ENCODE measurements around the gene HERPUD1. TPM values are rescaled to one million over a fixed set of nuclear protein-coding genes. Genes with fewer than 3 reads are reported as not detected.

HERPUD1 gene, protein sequence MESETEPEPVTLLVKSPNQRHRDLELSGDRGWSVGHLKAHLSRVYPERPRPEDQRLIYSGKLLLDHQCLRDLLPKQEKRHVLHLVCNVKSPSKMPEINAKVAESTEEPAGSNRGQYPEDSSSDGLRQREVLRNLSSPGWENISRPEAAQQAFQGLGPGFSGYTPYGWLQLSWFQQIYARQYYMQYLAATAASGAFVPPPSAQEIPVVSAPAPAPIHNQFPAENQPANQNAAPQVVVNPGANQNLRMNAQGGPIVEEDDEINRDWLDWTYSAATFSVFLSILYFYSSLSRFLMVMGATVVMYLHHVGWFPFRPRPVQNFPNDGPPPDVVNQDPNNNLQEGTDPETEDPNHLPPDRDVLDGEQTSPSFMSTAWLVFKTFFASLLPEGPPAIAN
- total RNA-seq: 100 to 1,000 TPM; 118 to 119 TPM

DNA sequence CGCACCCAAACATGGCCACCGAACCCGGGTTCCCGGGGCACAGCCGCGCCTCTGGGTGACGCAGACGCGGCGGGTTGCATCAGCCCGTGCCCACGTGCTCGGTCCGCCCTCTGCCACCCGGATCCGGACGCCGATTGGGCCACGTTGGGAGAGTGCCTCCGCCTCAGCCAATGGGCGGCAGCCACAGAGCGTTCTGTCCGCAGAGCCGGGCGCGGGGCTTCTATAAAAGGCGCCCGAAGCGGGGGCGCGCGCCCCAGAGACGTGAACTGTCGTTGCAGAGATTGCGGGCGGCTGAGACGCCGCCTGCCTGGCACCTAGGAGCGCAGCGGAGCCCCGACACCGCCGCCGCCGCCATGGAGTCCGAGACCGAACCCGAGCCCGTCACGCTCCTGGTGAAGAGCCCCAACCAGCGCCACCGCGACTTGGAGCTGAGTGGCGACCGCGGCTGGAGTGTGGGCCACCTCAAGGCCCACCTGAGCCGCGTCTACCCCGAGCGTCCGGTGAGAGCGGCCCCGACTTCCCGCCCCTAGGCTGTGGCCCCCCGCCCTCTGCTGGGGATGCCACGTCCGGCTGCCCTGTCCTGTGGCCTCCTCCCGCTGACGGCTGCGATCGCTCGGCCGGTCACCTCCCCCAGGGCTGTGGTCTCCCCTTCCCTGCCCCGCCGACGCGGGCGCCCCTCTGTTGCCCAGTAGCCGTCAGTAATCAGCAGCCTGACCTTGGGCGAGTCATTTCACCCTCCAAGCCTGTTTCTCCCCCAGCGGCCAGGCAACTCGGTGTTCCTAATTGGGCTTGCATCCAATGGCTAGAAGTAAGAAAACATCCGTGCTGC is at the start of gene HERPUD1:
Gene HERPUD1, plus strand, starts transcription at position 251 of the 829 bp plus-strand sequence. Its CDS starts 103 bp downstream, at position 354.

DNA sequence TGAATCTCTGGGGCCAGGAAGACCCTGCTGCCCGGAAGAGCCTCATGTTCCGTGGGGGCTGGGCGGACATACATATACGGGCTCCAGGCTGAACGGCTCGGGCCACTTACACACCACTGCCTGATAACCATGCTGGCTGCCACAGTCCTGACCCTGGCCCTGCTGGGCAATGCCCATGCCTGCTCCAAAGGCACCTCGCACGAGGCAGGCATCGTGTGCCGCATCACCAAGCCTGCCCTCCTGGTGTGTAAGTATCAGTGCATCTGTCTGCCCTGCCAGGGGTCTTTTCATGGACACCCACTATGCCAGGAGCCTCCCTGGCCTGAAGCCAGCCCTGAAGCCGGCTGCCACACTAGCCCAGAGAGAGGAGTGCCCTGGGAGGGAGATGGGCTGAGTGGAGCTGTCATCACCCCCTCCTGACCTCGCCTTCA is 29.9 kb downstream of the HERPUD1 start, which contains the start of gene CETP:
Gene CETP, plus strand, starts transcription at position 100 of the 431 bp plus-strand sequence. Its CDS starts 30 bp downstream, at position 130.

DNA sequence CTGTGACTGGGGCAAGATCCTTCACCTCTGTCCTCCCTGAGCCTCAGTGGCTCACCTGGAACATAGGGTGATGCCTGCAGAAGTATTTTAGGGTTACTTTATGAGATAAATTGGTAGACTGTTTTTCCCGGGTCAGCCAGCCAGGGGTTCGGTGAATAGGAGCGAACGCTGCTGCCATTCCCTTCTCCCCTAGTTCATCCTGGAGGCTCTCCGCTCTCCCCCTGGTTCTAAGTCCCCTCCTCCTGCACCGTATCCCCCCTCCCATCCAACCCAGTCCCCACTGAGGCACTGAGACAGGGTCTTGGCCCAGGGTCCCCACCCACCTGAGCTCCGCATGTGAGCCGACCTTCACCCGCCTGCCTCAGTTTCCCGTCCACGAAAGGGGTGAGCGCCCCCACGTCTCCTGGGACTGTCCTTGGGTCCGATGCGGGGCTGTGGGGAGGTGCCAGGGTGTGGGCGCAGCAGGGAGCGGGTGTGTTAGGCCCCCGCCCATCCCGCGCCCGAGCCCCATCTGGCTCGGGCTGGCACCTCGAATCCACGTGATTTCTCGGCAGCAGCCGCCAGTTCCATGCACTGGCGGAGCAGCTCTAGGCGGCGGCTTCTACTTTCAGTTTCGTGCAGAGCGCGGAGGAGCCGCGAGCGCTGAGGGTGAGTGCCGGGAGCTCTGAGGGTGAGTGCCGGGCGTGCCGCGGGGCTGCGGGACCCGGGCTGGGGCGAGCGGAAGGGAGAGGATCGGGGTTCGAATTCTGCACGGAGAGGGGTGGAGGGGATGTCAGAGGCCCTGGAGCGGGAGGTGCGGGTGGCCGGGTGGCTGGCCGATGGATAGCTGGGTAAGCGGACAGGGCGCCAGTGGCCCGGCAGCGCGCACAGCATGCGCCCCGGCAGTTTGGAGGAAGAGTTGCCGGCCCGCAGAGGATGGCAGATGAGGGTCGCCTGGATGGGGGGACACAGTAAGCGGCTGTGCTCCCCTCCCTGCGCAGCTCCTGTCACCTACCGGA is 57.3 kb downstream of the HERPUD1 start, which contains the start of gene NLRC5:
Gene NLRC5, plus strand, starts transcription at position 610 of the 998 bp plus-strand sequence. CDS start 31,156 bp downstream, outside the sequence.

Small RNAs within 50 kb of the gene (microRNA-seq; reads per million reads assigned to microRNA genes)
- not detected for gene MIR6863 (ENCODE audit: borderline microRNAs expressed, borderline replicate concordance)

Other genes with a start within 250 kb of the HERPUD1 start
- 10 to 100 TPM; 45.1 to 49.9 TPM for gene MT1X, start 249.7 kb upstream of the HERPUD1 start, total RNA-seq
- 10 to 100 TPM; 62.8 to 65.1 TPM for gene NUP93, start 202.0 kb upstream of the HERPUD1 start, total RNA-seq
- gene SLC12A3, start 66.9 kb upstream of the HERPUD1 start, total RNA-seq: not detected
- gene CETP, start 29.8 kb downstream of the HERPUD1 start, total RNA-seq: not detected
- gene NLRC5, start 57.4 kb downstream of the HERPUD1 start, total RNA-seq: 100 to 1,000 TPM; 396 to 413 TPM
- 1 to 10 TPM; 7.3 to 7.7 TPM for gene CPNE2, start 160.4 kb downstream of the HERPUD1 start, total RNA-seq